Esophagus squamous epithelium (tissue), 5 donors: ENCODE data around the gene RAB22A. TPM values are rescaled to one million over a fixed set of nuclear protein-coding genes. Genes with fewer than 3 reads are reported as not detected.
"Not testable (repeated sequence)": the region's sequence is repeated elsewhere in the genome, so short reads cannot be mapped to it uniquely, and the experiment has no call there.

Experiments
- DNase-seq: peaks from one replicate; lab custom pipeline; 2025; lab: John Stamatoyannopoulos, UW
- H3K27ac ChIP-seq, 4 donors: fragments of 200-600 bp; sonication (generic); one replicate each; pipeline ENCODE4 v1.5.1; 2016 to 2019; ENCODE audit warnings: mild to moderate bottlenecking in 1 of 4
- H3K27me3 ChIP-seq, 4 donors: fragments of 200-600 bp; sonication (generic); 1 replicate in 3 of 4; 2 replicates in 1 of 4; pipeline versions ENCODE4 v1.5.1 to v1.6.0; 2017 to 2021; ENCODE audit warnings: antibody characterized with exemption in 1 of 4
- H3K36me3 ChIP-seq, 3 donors: fragments of 200-600 bp; sonication (generic); one replicate each; pipeline ENCODE4 v1.5.1; 2016 to 2019
- H3K4me1 ChIP-seq, 3 donors: fragments of 200-600 bp; sonication (generic); one replicate each; pipeline ENCODE4 v1.5.1; 2017 to 2019
- H3K4me3 ChIP-seq, 4 donors: fragments of 200-600 bp; sonication (generic); 1 replicate in 3 of 4; 2 replicates in 1 of 4; pipeline ENCODE4 v1.5.1; 2016 to 2019; ENCODE audit warnings: mild to moderate bottlenecking in 2 of 4, moderate library complexity in 1 of 4
- H3K9me3 ChIP-seq, 3 donors: fragments of 200-600 bp; sonication (generic); one replicate each; pipeline ENCODE4 v1.5.1; 2016 to 2019
- POLR2A ChIP-seq, 4 donors: fragments of 450-650 bp; IDR thresholded peaks; one replicate each; pipeline ENCODE4 v1.6.1; 2017; ENCODE audit warnings: antibody characterized with exemption in 4 of 4, mild to moderate bottlenecking in 4 of 4, moderate library complexity in 3 of 4
- WGBS, 2 donors: methylation state at CpG; one replicate each; pipeline ENCODE4 v1.1.5; 2018; 5-methylcytosine and 5-hydroxymethylcytosine counted together
- intact Hi-C: fragments of 100-400 bp; cut with DNase I; formaldehyde crosslinking; loops from one replicate; pipeline ENCODE4 v1.15.0; 2022
- total RNA-seq, 4 donors: library from RNA; depleted of rRNA; stranded (reverse); fragments of >200 nt; gene quantifications; one replicate each; pipeline ENCODE4 v1.1.0, GENCODE V29; 2016
- TF ChIP-seq, protein P1 (sequence below), 6 experiments: fragments of 450-650 bp in 4 of 6; fragments of 200-600 bp in 2 of 6; sonication (generic) in 2 of 6; IDR thresholded peaks; one replicate each; pipeline ENCODE4 v1.5.1; 2016 to 2019; ENCODE audit warnings: antibody characterized with exemption in 6 of 6, mild to moderate bottlenecking in 4 of 6, moderate library complexity in 4 of 6
- donor health status: DM: yes; HTN: yes; CAD: no.

Gene RAB22A
- total RNA-seq, 4 donors from 2014 or later = 18.4 to 33.2 (median 21.4) TPM

DNA sequence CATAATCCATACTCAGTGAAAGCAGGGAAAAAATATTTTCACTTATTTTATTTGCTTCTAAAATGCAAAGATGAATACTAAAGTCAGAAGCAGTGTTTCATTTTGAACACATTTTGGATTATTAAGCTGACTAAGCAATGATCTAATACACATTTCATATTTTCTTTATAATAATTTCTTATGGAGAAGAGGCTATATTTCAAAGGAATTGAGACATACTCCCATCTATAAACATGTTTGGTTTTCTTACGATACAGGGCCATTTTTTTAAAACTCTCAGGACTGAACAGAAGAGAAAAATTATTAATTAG is 52.6 kb downstream of the RAB22A start:
- Histone ChIP-seq H3K36me3 (peaks cover 0 to 97% (median 4%) of the 10 kb centered on the region in 3 donors), H3K9me3 (no peaks in the 10 kb centered on the region), H3K27ac (no peak overlapping the region), H3K4me3 (no peak overlapping the region), H3K4me1 (peaks cover 0 to 5% (median 0%) of the 10 kb centered on the region in 3 donors), H3K27me3 (no peaks in the 10 kb centered on the region)
- no peak for DNase-seq
- intact Hi-C loops = no loop called here
- 88 to 95% methylated on average over 1 of the region's 1 CpG for WGBS, 2 donors
- TF ChIP-seq, protein P1, sequence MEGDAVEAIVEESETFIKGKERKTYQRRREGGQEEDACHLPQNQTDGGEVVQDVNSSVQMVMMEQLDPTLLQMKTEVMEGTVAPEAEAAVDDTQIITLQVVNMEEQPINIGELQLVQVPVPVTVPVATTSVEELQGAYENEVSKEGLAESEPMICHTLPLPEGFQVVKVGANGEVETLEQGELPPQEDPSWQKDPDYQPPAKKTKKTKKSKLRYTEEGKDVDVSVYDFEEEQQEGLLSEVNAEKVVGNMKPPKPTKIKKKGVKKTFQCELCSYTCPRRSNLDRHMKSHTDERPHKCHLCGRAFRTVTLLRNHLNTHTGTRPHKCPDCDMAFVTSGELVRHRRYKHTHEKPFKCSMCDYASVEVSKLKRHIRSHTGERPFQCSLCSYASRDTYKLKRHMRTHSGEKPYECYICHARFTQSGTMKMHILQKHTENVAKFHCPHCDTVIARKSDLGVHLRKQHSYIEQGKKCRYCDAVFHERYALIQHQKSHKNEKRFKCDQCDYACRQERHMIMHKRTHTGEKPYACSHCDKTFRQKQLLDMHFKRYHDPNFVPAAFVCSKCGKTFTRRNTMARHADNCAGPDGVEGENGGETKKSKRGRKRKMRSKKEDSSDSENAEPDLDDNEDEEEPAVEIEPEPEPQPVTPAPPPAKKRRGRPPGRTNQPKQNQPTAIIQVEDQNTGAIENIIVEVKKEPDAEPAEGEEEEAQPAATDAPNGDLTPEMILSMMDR (IDR thresholded peaks at IDR 0.05) = no peak
- TF ChIP-seq POLR2A (IDR thresholded peaks at IDR 0.05) = no peak

DNA sequence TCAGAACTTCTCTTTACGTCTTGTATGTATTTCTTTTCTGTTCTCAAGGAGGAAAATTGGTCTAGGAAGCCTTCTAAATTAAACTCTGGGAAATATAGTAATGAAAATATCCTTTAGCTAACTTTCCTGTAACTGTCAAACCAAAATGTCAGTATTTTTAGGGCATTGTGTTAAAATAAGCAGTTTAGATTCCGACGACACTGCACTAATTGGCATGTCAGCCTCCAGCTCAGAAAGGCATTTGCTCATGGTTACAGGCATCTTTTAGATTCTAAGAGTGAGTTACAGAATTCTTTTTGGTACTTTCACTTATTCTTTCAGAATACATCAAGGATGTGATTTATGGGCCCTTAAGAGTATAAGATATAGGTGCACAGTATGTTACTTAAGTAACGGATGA is 53.5 kb downstream of the RAB22A start:
- Histone ChIP-seq H3K9me3 (no peaks in the 10 kb centered on the region), H3K27me3 (no peaks in the 10 kb centered on the region), H3K4me3 (no peak overlapping the region), H3K27ac (no peak overlapping the region), H3K4me1 (peaks cover 0 to 5% (median 0%) of the 10 kb centered on the region in 3 donors), H3K36me3 (peaks cover 0 to 99% (median 4%) of the 10 kb centered on the region in 3 donors)
- intact Hi-C loops = no loop called here
- no peak for DNase-seq
- TF ChIP-seq, protein P1 (IDR thresholded peaks at IDR 0.05) = no peak
- TF ChIP-seq POLR2A (IDR thresholded peaks at IDR 0.05) = no peak
- WGBS, 2 donors = 95 to 99% methylated on average over 4 of the region's 4 CpGs

DNA sequence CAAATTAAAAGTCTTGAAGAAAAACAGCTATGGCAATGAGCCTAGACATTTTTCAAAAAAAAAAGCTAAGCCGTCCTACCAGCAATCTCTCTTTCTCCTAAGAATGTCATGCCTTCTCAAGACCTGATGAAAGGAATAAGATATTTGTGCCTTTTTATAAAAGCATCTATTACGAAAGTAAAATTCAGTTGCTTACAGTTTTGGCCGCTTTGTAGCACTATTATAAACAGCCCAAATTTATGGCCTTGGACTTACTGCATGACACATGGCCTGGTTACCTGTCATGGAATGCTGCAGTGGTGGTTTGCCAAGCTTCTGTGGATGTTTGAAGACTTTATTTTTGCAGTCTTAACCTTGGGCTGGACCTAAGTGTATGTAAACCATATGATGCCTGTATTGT is 57.4 kb downstream of the RAB22A start:
- intact Hi-C loops = no loop called here
- DNase-seq = no peak
- no peaks in the 10 kb centered on the region for H3K9me3 ChIP-seq
- TF ChIP-seq, protein P1 (IDR thresholded peaks at IDR 0.05) = no peak
- TF ChIP-seq POLR2A (IDR thresholded peaks at IDR 0.05) = no peak
- H3K27ac ChIP-seq = no peak overlapping the region
- H3K36me3 ChIP-seq = peaks cover 0 to 75% (median 0%) of the 10 kb centered on the region in 3 donors
- 78 to 85% methylated on average over 3 of the region's 3 CpGs for WGBS, 2 donors
- H3K27me3 ChIP-seq = no peaks in the 10 kb centered on the region
- H3K4me1 ChIP-seq = no peaks in the 10 kb centered on the region
- no peak overlapping the region for H3K4me3 ChIP-seq

DNA sequence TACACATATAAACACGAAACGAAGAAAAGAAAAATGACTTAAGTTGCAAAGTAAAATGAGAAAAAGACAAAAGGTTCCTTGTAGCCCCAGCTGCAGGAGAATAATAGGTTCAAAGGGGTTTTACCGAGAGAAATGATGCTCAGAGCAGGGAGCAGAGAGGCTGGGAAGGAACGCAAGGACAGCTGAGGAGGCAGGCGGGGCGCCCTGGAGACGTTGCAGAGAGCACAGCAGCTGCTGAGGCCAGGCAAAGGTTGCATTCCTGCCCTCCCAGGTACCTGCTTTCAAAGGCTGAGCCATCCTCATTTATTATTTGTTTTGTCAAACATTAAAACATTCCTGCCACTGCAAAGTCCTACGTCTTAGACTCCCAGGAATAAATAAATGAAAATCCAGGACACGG is 63.3 kb downstream of the RAB22A start:
- H3K9me3 ChIP-seq = no peaks in the 10 kb centered on the region
- DNase-seq = no peak
- H3K4me1 ChIP-seq = no peaks in the 10 kb centered on the region
- peaks cover 0 to 5% (median 0%) of the 10 kb centered on the region in 4 donors for H3K27me3 ChIP-seq
- peaks cover 0 to 15% (median 0%) of the 10 kb centered on the region in 3 donors for H3K36me3 ChIP-seq
- no peak overlapping the region for H3K27ac ChIP-seq
- H3K4me3 ChIP-seq = no peak overlapping the region
- WGBS, 2 donors = 42 to 51% methylated on average over 9 of the region's 9 CpGs
- no peak for TF ChIP-seq POLR2A (IDR thresholded peaks at IDR 0.05)
- TF ChIP-seq, protein P1 (IDR thresholded peaks at IDR 0.05) = no peak
- intact Hi-C loops = no loop called here

DNA sequence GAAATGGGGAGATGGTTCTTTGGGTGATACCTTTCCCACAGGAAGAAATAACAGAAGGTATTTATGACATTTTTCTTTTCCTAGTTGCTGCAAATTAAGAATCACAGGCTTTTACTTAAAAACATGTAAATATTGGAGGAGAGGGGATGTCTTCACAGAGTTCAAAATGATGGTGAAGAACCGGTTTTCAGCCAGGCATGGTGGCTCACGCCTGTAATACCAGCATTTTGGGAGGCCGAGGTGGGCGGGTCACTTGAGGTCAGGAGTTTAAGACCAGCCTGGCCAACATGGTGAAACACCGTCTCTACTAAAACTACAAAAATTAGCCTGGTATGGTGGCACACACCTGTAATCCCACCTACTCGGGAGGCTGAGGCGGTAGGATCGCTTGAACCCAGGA is 63.8 kb downstream of the RAB22A start:
- H3K4me3 ChIP-seq, intact Hi-C loops, DNase-seq, H3K9me3 ChIP-seq, H3K27ac ChIP-seq, H3K27me3 ChIP-seq, H3K4me1 ChIP-seq: not testable (repeated sequence)
- H3K36me3 ChIP-seq = peaks cover 0 to 10% (median 0%) of the 10 kb centered on the region in 3 donors
- 84 to 90% methylated on average over 4 to 8 of the region's 8 CpGs for WGBS, 2 donors
